CD14-positive monocyte (primary cell): ENCODE measurements around the gene TGFB2. TPM values are rescaled to one million over a fixed set of nuclear protein-coding genes. Genes with fewer than 3 reads are reported as not detected.
A peak's percentile ranks its signal among the peaks of the same experiment; 100 is the strongest.

Experiments
- DNase-seq, 3 donors: peaks; one replicate each; pipeline ENCODE4 v3.0.0-alpha.2; 2011 to 2022
- H2AFZ ChIP-seq: 2 replicates; pipeline ENCODE4 v1.6.0; 2012; ENCODE audit warnings: mild to moderate bottlenecking, low read depth, low read length, inconsistent platforms; ENCODE audit not compliant: insufficient read depth, poor library complexity, severe bottlenecking
- H3K27ac ChIP-seq, 2 donors: 1 replicate in 1 of 2; 2 replicates in 1 of 2; pipeline ENCODE4 v1.5.1; 2012 to 2013; ENCODE audit warnings: low read length in 2 of 2, control low read depth in 1 of 2, inconsistent platforms in 1 of 2, low read depth in 1 of 2, mild to moderate bottlenecking in 1 of 2
- H3K27me3 ChIP-seq, 2 donors: one replicate each; pipeline versions ENCODE4 v1.6.0 to v1.6.1; 2011 to 2013; ENCODE audit warnings: low read length in 2 of 2; ENCODE audit not compliant: control insufficient read depth in 2 of 2, insufficient read depth in 2 of 2
- H3K36me3 ChIP-seq, 2 donors: replicated peaks in 1 of 2; 1 replicate in 1 of 2; 2 replicates in 1 of 2; pipeline versions ENCODE4 v1.5.1 to v1.6.1; 2012 to 2013; ENCODE audit warnings: low read length in 2 of 2, control low read depth in 1 of 2, inconsistent platforms in 1 of 2, mild to moderate bottlenecking in 1 of 2; ENCODE audit not compliant: insufficient read depth in 2 of 2, control insufficient read depth in 1 of 2
- H3K4me1 ChIP-seq, 2 donors: 1 replicate in 1 of 2; 2 replicates in 1 of 2; pipeline versions ENCODE4 v1.5.1 to v1.6.1; 2012 to 2013; ENCODE audit warnings: low read length in 2 of 2, control low read depth in 1 of 2, inconsistent platforms in 1 of 2, mild to moderate bottlenecking in 1 of 2, moderate library complexity in 1 of 2; ENCODE audit not compliant: insufficient read depth in 2 of 2, control insufficient read depth in 1 of 2
- H3K4me2 ChIP-seq: replicated peaks from 2 replicates; pipeline ENCODE3; 2012; ENCODE audit warnings: low read length, moderate library complexity, mild to moderate bottlenecking; ENCODE audit not compliant: poor library complexity, severe bottlenecking; ENCODE audit errors: extremely low read depth
- H3K4me3 ChIP-seq, 3 experiments: fragments of 200-600 bp in 1 of 3; sonication (generic) in 1 of 3; replicated peaks in 1 of 3; 1 replicate in 2 of 3; 2 replicates in 1 of 3; pipeline ENCODE4 v1.5.1; 2011 to 2013; ENCODE audit warnings: low read length in 3 of 3, mild to moderate bottlenecking in 3 of 3, control low read depth in 2 of 3, low read depth in 2 of 3, inconsistent platforms in 1 of 3, moderate library complexity in 1 of 3
- H3K79me2 ChIP-seq: 2 replicates; pipeline ENCODE4 v1.6.0; 2012; ENCODE audit warnings: mild to moderate bottlenecking, control low read depth, inconsistent platforms, low read length, moderate library complexity; ENCODE audit not compliant: insufficient read depth
- H3K9ac ChIP-seq: 2 replicates; pipeline ENCODE4 v1.6.0; 2017; ENCODE audit warnings: low read length, mild to moderate bottlenecking; ENCODE audit not compliant: insufficient read depth, poor library complexity, severe bottlenecking
- H3K9me3 ChIP-seq, 2 donors: replicated peaks in 1 of 2; 1 replicate in 1 of 2; 2 replicates in 1 of 2; pipeline versions ENCODE4 v1.5.1 to v1.6.1; 2012 to 2013; ENCODE audit warnings: low read length in 2 of 2, control low read depth in 1 of 2; ENCODE audit not compliant: control insufficient read depth in 1 of 2, insufficient read depth in 1 of 2
- H4K20me1 ChIP-seq: 2 replicates; pipeline ENCODE4 v1.6.0; 2012; ENCODE audit warnings: mild to moderate bottlenecking, low read length, control low read depth, moderate library complexity; ENCODE audit not compliant: insufficient read depth
- H3K27ac Mint-ChIP-seq, 7 donors: one replicate each; pipeline ENCODE4 v1.8.0; 2020; ENCODE audit warnings: mild to moderate bottlenecking in 7 of 7, mixed read lengths in 7 of 7, moderate library complexity in 6 of 7, inconsistent platforms in 2 of 7
- H3K27me3 Mint-ChIP-seq, 3 donors: one replicate each; pipeline ENCODE4 v1.8.0; 2021 to 2022; ENCODE audit warnings: low read depth in 3 of 3, mild to moderate bottlenecking in 3 of 3, mixed read lengths in 3 of 3, moderate library complexity in 3 of 3, inconsistent platforms in 1 of 3
- H3K36me3 Mint-ChIP-seq, 2 donors: one replicate each; pipeline ENCODE4 v1.8.0; 2020; ENCODE audit warnings: mixed read lengths in 2 of 2, inconsistent platforms in 1 of 2, mild to moderate bottlenecking in 1 of 2
- H3K4me1 Mint-ChIP-seq: one replicate; pipeline ENCODE4 v1.8.0; 2020; ENCODE audit warnings: mild to moderate bottlenecking, mixed read lengths
- H3K4me3 Mint-ChIP-seq, 2 donors: one replicate each; pipeline ENCODE4 v1.8.0; 2020; ENCODE audit warnings: mild to moderate bottlenecking in 2 of 2, mixed read lengths in 2 of 2, moderate library complexity in 1 of 2
- H3K9me3 Mint-ChIP-seq, 7 donors: one replicate each; pipeline ENCODE4 v1.8.0; 2020 to 2022; ENCODE audit warnings: mixed read lengths in 7 of 7, mild to moderate bottlenecking in 6 of 7, moderate library complexity in 6 of 7, inconsistent platforms in 2 of 7
- WGBS: methylation state at CpG from one replicate; pipeline ENCODE4 v1.1.5; 2013; ENCODE audit warnings: missing lambda C conversion rate; ENCODE audit not compliant: insufficient coverage; 5-methylcytosine and 5-hydroxymethylcytosine counted together
- intact Hi-C, 2 donors: fragments of 100-400 bp; cut with micrococcal nuclease; formaldehyde crosslinking; loops; one replicate each; pipeline versions ENCODE4 v1.15.0 to v1.15.1; 2023
- polyA plus RNA-seq, 3 donors: library from polyadenylated mRNA; depleted of rRNA in 1 of 3; unstranded in 2 of 3; stranded (reverse) in 1 of 3; fragments of 300-500 nt in 2 of 3; fragments of >200 nt in 1 of 3; fragmentation: Illumina TruSeq in 2 of 3; gene quantifications; 1 replicate in 2 of 3; 2 replicates in 1 of 3; pipeline ENCODE4 v1.2.3, GENCODE V29; 2012 to 2021
- TF ChIP-seq, protein P1 (sequence below): fragments of 200-600 bp; IDR thresholded peaks from one replicate; pipeline ENCODE4 v1.8.0; 2022; ENCODE audit warnings: antibody characterized with exemption, mild to moderate bottlenecking

Gene TGFB2
- polyA plus RNA-seq, 3 donors = 0.01 TPM; not detected in 2

- Histone ChIP-seq H3K9me3 (no peaks in the 10 kb centered on the region), H3K36me3 (no peaks in the 10 kb centered on the region), H3K79me2 (no peaks in the 10 kb centered on the region), H4K20me1 (no peaks in the 10 kb centered on the region), H3K4me2 (no peak overlapping the region), H3K9ac (no peak overlapping the region), H3K27ac (no peak overlapping the region), H3K27me3 (peaks cover 0 to 2% of the 10 kb centered on the region in 2 donors), H3K4me3 (no peak overlapping the region), H2AFZ (no peak overlapping the region), H3K4me1 (peaks cover 3 to 7% of the 10 kb centered on the region in 2 donors)
- intact Hi-C loops = no loop called here
- no peak overlapping the region for H3K27ac Mint-ChIP-seq
- H3K36me3 Mint-ChIP-seq = no peaks in the 10 kb centered on the region
- 50% methylated on average over 2 of the region's 10 CpGs for WGBS
- DNase-seq = peak in 1 of 3 donors; percentile 10
- TF ChIP-seq, protein P1, sequence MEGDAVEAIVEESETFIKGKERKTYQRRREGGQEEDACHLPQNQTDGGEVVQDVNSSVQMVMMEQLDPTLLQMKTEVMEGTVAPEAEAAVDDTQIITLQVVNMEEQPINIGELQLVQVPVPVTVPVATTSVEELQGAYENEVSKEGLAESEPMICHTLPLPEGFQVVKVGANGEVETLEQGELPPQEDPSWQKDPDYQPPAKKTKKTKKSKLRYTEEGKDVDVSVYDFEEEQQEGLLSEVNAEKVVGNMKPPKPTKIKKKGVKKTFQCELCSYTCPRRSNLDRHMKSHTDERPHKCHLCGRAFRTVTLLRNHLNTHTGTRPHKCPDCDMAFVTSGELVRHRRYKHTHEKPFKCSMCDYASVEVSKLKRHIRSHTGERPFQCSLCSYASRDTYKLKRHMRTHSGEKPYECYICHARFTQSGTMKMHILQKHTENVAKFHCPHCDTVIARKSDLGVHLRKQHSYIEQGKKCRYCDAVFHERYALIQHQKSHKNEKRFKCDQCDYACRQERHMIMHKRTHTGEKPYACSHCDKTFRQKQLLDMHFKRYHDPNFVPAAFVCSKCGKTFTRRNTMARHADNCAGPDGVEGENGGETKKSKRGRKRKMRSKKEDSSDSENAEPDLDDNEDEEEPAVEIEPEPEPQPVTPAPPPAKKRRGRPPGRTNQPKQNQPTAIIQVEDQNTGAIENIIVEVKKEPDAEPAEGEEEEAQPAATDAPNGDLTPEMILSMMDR = no peak
- peaks cover 2 to 8% (median 3%) of the 10 kb centered on the region in 3 donors for H3K27me3 Mint-ChIP-seq
- no peak overlapping the region for H3K4me3 Mint-ChIP-seq
- peaks cover 7% of the 10 kb centered on the region for H3K4me1 Mint-ChIP-seq
- H3K9me3 Mint-ChIP-seq = peaks cover 0 to 2% (median 0%) of the 10 kb centered on the region in 7 donors
Measured at GRCh38 chr1:218357211-218357892, 12.2 kb downstream of the TGFB2 start.

GRCh38 chr1:218357893-218358232 lies 12.7 kb downstream of the TGFB2 start:
- Histone ChIP-seq H3K4me3 (no peak overlapping the region), H4K20me1 (no peaks in the 10 kb centered on the region), H3K9ac (no peak overlapping the region), H3K4me1 (peaks cover 3 to 7% of the 10 kb centered on the region in 2 donors), H3K36me3 (no peaks in the 10 kb centered on the region), H3K27ac (no peak overlapping the region), H3K27me3 (peaks cover 0 to 2% of the 10 kb centered on the region in 2 donors), H3K79me2 (no peaks in the 10 kb centered on the region), H3K4me2 (no peak overlapping the region), H2AFZ (no peak overlapping the region), H3K9me3 (no peaks in the 10 kb centered on the region)
- Mint-ChIP-seq H3K4me1 (peaks cover 7% of the 10 kb centered on the region), H3K9me3 (peaks cover 0 to 2% (median 0%) of the 10 kb centered on the region in 7 donors), H3K27ac (no peak overlapping the region), H3K4me3 (no peak overlapping the region), H3K36me3 (no peaks in the 10 kb centered on the region), H3K27me3 (peaks cover 2 to 8% (median 3%) of the 10 kb centered on the region in 3 donors)
- TF ChIP-seq, protein P1 = no peak
- intact Hi-C loops = no loop called here
- WGBS = no CpG with 5 or more reads among the region's 3 CpGs
- no peak for DNase-seq
